ENCODE measurements around the gene ELK3.

The ELK3 gene

DNA sequence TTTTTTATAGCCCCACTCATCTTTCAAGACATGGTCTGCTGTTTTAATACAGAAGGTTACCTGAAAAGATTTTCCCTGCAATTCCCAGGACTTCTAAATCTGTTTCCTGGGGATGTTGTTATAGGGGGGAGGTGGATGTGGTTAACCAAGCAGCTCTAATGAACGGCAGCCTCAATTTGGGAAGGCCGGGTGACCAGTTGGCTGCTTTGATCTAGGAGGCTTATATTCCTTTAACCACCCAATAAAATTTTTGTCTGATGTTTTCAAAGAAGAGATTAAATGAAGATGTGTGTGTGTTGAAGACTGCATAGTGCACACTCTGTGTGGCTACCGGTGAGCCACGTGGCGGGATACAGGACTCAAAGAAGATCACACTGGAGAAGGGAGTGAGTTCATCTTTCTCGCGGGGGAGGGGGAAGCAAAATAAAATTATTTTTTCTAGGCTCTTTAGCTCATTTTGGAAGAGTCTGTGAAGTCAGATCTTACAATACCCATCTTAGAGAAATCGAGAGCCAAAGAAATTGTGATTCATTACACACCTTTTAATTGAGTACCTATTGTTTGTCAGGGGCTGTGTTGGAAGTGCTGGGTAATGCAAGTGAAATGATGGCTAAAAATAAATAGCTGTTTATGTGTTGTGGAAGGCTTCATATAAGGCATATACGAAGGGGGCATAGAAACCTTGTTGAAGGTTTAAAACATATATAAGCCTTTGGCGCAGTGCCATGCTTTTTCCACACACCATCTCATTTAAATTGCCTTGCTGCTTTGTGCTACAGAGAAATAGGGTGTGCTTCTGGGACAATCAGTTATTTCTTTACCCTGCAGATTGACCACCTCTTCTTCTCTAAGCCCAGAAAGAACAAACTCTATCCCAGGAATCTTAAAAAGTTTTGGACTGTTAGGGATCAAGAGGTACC is 18.5 kb downstream of the ELK3 start:
- Histone ChIP-seq H3K23ac (ENCODE audit: low read depth, low read length, poor library complexity) (no peak overlapping the region), H3K9ac (ENCODE audit: low read depth, low read length, poor library complexity) (no peak overlapping the region), H2BK12ac (ENCODE audit: low read length) (no peak overlapping the region), H2BK15ac (ENCODE audit: low read length) (no peak overlapping the region), H3K4me2 (ENCODE audit: insufficient read depth, low read length, poor library complexity, severe bottlenecking) (no peak overlapping the region), H3K4me1 (ENCODE audit: control insufficient read depth in 2 of 2, insufficient read depth in 1 of 2, low read depth in 1 of 2, low read length in 2 of 2) (peaks cover 3 to 18% of the 10 kb centered on the region in 2 donors), H2AK5ac (ENCODE audit: low read depth, low read length) (no peak overlapping the region), H3K79me1 (ENCODE audit: low read depth, low read length) (no peaks in the 10 kb centered on the region), H4K8ac (ENCODE audit: low read depth, low read length) (no peak overlapping the region), H2BK120ac (ENCODE audit: low read depth, low read length) (no peak overlapping the region), H3K9me3 (replicated peaks in 1 of 2; ENCODE audit: control insufficient read depth in 2 of 2, insufficient read depth in 1 of 2, low read depth in 1 of 2, low read length in 2 of 2) (no peaks in the 10 kb centered on the region), H3K4me3 (ENCODE audit: low read length in 2 of 2) (no peak overlapping the region), H3K27me3 (ENCODE audit: control insufficient read depth in 3 of 3, insufficient read depth in 3 of 3, low read depth in 1 of 3, low read length in 3 of 3) (no peaks in the 10 kb centered on the region), H3K4ac (ENCODE audit: low read length) (no peak overlapping the region), H3K27ac (replicated peaks; ENCODE audit: low read length) (no peak overlapping the region), H2AFZ (ENCODE audit: low read length) (no peak overlapping the region), H3K14ac (ENCODE audit: low read length) (no peak overlapping the region), H4K91ac (ENCODE audit: low read depth, low read length, poor library complexity) (no peak overlapping the region), H3K18ac (ENCODE audit: low read length) (no peak overlapping the region), H3K36me3 (replicated peaks in 1 of 2; ENCODE audit: control insufficient read depth in 2 of 2, insufficient read depth in 2 of 2, low read length in 2 of 2) (no peaks in the 10 kb centered on the region), H2BK5ac (ENCODE audit: low read length) (no peak overlapping the region)
- WGBS, 2 donors (ENCODE audit: extremely low coverage in 2 of 2, insufficient read length in 2 of 2, insufficient replicate concordance in 1 of 2) = no CpG with 5 or more reads among the region's 10 CpGs
- DNase-seq (ENCODE audit: low spot score) = no peak

- Histone ChIP-seq H2AK5ac (ENCODE audit: low read depth, low read length) (no peak overlapping the region), H3K9me3 (replicated peaks in 1 of 2; ENCODE audit: control insufficient read depth in 2 of 2, insufficient read depth in 1 of 2, low read depth in 1 of 2, low read length in 2 of 2) (no peaks in the 10 kb centered on the region), H2BK15ac (ENCODE audit: low read length) (no peak overlapping the region), H3K27me3 (ENCODE audit: control insufficient read depth in 3 of 3, insufficient read depth in 3 of 3, low read depth in 1 of 3, low read length in 3 of 3) (no peaks in the 10 kb centered on the region), H3K23ac (ENCODE audit: low read depth, low read length, poor library complexity) (no peak overlapping the region), H2BK120ac (ENCODE audit: low read depth, low read length) (no peak overlapping the region), H2AFZ (ENCODE audit: low read length) (no peak overlapping the region), H4K91ac (ENCODE audit: low read depth, low read length, poor library complexity) (no peak overlapping the region), H3K4me2 (ENCODE audit: insufficient read depth, low read length, poor library complexity, severe bottlenecking) (no peak overlapping the region), H3K18ac (ENCODE audit: low read length) (no peak overlapping the region), H3K14ac (ENCODE audit: low read length) (no peak overlapping the region), H3K9ac (ENCODE audit: low read depth, low read length, poor library complexity) (no peak overlapping the region), H3K4ac (ENCODE audit: low read length) (no peak overlapping the region), H2BK5ac (ENCODE audit: low read length) (no peak overlapping the region), H2BK12ac (ENCODE audit: low read length) (no peak overlapping the region), H3K4me3 (ENCODE audit: low read length in 2 of 2) (no peak overlapping the region), H3K36me3 (replicated peaks in 1 of 2; ENCODE audit: control insufficient read depth in 2 of 2, insufficient read depth in 2 of 2, low read length in 2 of 2) (no peaks in the 10 kb centered on the region), H3K4me1 (ENCODE audit: control insufficient read depth in 2 of 2, insufficient read depth in 1 of 2, low read depth in 1 of 2, low read length in 2 of 2) (peaks cover 3 to 18% of the 10 kb centered on the region in 2 donors), H4K8ac (ENCODE audit: low read depth, low read length) (no peak overlapping the region), H3K79me1 (ENCODE audit: low read depth, low read length) (no peaks in the 10 kb centered on the region), H3K27ac (replicated peaks; ENCODE audit: low read length) (no peak overlapping the region)
- no peak for DNase-seq (ENCODE audit: low spot score)
- WGBS, 2 donors (ENCODE audit: extremely low coverage in 2 of 2, insufficient read length in 2 of 2, insufficient replicate concordance in 1 of 2) = no CpG with 5 or more reads among the region's 7 CpGs
Measured at GRCh38 chr12:96213869-96214268, 19.7 kb downstream of the ELK3 start.

- no peak overlapping the region for H3K4me3 ChIP-seq (ENCODE audit: low read length in 2 of 2)
Measured at GRCh38 chr12:96215919-96216273, 21.7 kb downstream of the ELK3 start.

GRCh38 chr12:96218989-96219678 is 25.0 kb downstream of the ELK3 start:
- Histone ChIP-seq H3K36me3 (replicated peaks in 1 of 2; ENCODE audit: control insufficient read depth in 2 of 2, insufficient read depth in 2 of 2, low read length in 2 of 2) (no peaks in the 10 kb centered on the region), H2BK12ac (ENCODE audit: low read length) (no peak overlapping the region), H3K9me3 (replicated peaks in 1 of 2; ENCODE audit: control insufficient read depth in 2 of 2, insufficient read depth in 1 of 2, low read depth in 1 of 2, low read length in 2 of 2) (peaks cover 0 to 1% of the 10 kb centered on the region in 2 donors), H3K9ac (ENCODE audit: low read depth, low read length, poor library complexity) (no peak overlapping the region), H3K4me2 (ENCODE audit: insufficient read depth, low read length, poor library complexity, severe bottlenecking) (no peak overlapping the region), H3K4ac (ENCODE audit: low read length) (no peak overlapping the region), H3K23ac (ENCODE audit: low read depth, low read length, poor library complexity) (no peak overlapping the region), H3K79me1 (ENCODE audit: low read depth, low read length) (no peaks in the 10 kb centered on the region), H4K8ac (ENCODE audit: low read depth, low read length) (no peak overlapping the region), H3K4me3 (ENCODE audit: low read length in 2 of 2) (no peak overlapping the region), H2BK120ac (ENCODE audit: low read depth, low read length) (no peak overlapping the region), H3K27ac (replicated peaks; ENCODE audit: low read length) (no peak overlapping the region), H2AFZ (ENCODE audit: low read length) (no peak overlapping the region), H3K27me3 (ENCODE audit: control insufficient read depth in 3 of 3, insufficient read depth in 3 of 3, low read depth in 1 of 3, low read length in 3 of 3) (no peaks in the 10 kb centered on the region), H3K4me1 (ENCODE audit: control insufficient read depth in 2 of 2, insufficient read depth in 1 of 2, low read depth in 1 of 2, low read length in 2 of 2) (peaks cover 4 to 13% of the 10 kb centered on the region in 2 donors), H3K18ac (ENCODE audit: low read length) (peak overlapping the region; percentile 74), H3K14ac (ENCODE audit: low read length) (no peak overlapping the region), H2AK5ac (ENCODE audit: low read depth, low read length) (peak overlapping the region; percentile 54), H2BK5ac (ENCODE audit: low read length) (no peak overlapping the region), H2BK15ac (ENCODE audit: low read length) (peak overlapping the region; percentile 72), H4K91ac (ENCODE audit: low read depth, low read length, poor library complexity) (no peak overlapping the region)
- WGBS, 2 donors (ENCODE audit: extremely low coverage in 2 of 2, insufficient read length in 2 of 2, insufficient replicate concordance in 1 of 2) = 100% methylated on average over 3 of the region's 11 CpGs; no CpG with 5 or more reads in 1 of the 2 donors
- no peak for DNase-seq (ENCODE audit: low spot score)

More at GRCh38 chr12:96215919-96216273, 21.7 kb downstream of the ELK3 start:
- no CpG with 5 or more reads among the region's 8 CpGs for WGBS, 2 donors (ENCODE audit: extremely low coverage in 2 of 2, insufficient read length in 2 of 2, insufficient replicate concordance in 1 of 2)
- Histone ChIP-seq H3K4ac (ENCODE audit: low read length) (no peak overlapping the region), H3K9me3 (replicated peaks in 1 of 2; ENCODE audit: control insufficient read depth in 2 of 2, insufficient read depth in 1 of 2, low read depth in 1 of 2, low read length in 2 of 2) (peaks cover 0 to 1% of the 10 kb centered on the region in 2 donors), H2BK15ac (ENCODE audit: low read length) (peak overlapping the region; percentile 6), H3K23ac (ENCODE audit: low read depth, low read length, poor library complexity) (no peak overlapping the region), H4K8ac (ENCODE audit: low read depth, low read length) (no peak overlapping the region), H3K36me3 (replicated peaks in 1 of 2; ENCODE audit: control insufficient read depth in 2 of 2, insufficient read depth in 2 of 2, low read length in 2 of 2) (no peaks in the 10 kb centered on the region), H3K4me1 (ENCODE audit: control insufficient read depth in 2 of 2, insufficient read depth in 1 of 2, low read depth in 1 of 2, low read length in 2 of 2) (peaks cover 4 to 13% of the 10 kb centered on the region in 2 donors), H2BK120ac (ENCODE audit: low read depth, low read length) (no peak overlapping the region), H2AK5ac (ENCODE audit: low read depth, low read length) (no peak overlapping the region), H3K9ac (ENCODE audit: low read depth, low read length, poor library complexity) (no peak overlapping the region), H2BK5ac (ENCODE audit: low read length) (peak overlapping the region; percentile 1), H3K14ac (ENCODE audit: low read length) (no peak overlapping the region), H3K27ac (replicated peaks; ENCODE audit: low read length) (no peak overlapping the region), H3K18ac (ENCODE audit: low read length) (no peak overlapping the region), H3K27me3 (ENCODE audit: control insufficient read depth in 3 of 3, insufficient read depth in 3 of 3, low read depth in 1 of 3, low read length in 3 of 3) (no peaks in the 10 kb centered on the region), H2BK12ac (ENCODE audit: low read length) (no peak overlapping the region), H2AFZ (ENCODE audit: low read length) (peak overlapping the region; percentile 52), H3K79me1 (ENCODE audit: low read depth, low read length) (no peaks in the 10 kb centered on the region), H3K4me2 (ENCODE audit: insufficient read depth, low read length, poor library complexity, severe bottlenecking) (no peak overlapping the region), H4K91ac (ENCODE audit: low read depth, low read length, poor library complexity) (no peak overlapping the region)
- DNase-seq (ENCODE audit: low spot score) = no peak

Data from neuronal stem cell (in vitro differentiated cells).